OCI-LY7 (cell line): ENCODE measurements around the gene TMEM14C. TPM values are rescaled to one million over a fixed set of nuclear protein-coding genes. Genes with fewer than 3 reads are reported as not detected.

Experiments used
- BruUV-seq: library from RNA; stranded (reverse); fragments of 400-500 nt; replicated peaks from 2 replicates; lab custom pipeline; 2021; lab: Mats Ljungman, UMichigan
- CTCF ChIA-PET: fragments of 300-600 bp; sonication (Branson Sonifier 250); formaldehyde crosslinking; loops from one replicate; lab custom pipeline; 2022; ENCODE audit warnings: antibody characterized with exemption; ENCODE audit not compliant: unreplicated experiment; lab: Charles Lee
- POLR2A ChIA-PET: fragments of 300-600 bp; sonication (Branson Sonifier 250); formaldehyde crosslinking; loops from one replicate; lab custom pipeline; 2022; ENCODE audit warnings: antibody characterized with exemption; lab: Charles Lee
- DNase-seq: peaks from one replicate; pipeline ENCODE4 v3.0.0-alpha.2; 2015; ENCODE audit warnings: low spot score
- H2AFZ ChIP-seq: fragments of 200-600 bp; sonication (generic), shearing (Covaris generic); 2 replicates; pipeline ENCODE4 v1.6.1; 2014; ENCODE audit warnings: mild to moderate bottlenecking, antibody characterized with exemption, low read length, moderate library complexity
- H3K27ac ChIP-seq: fragments of 200-600 bp; sonication (generic); 2 replicates; pipeline ENCODE4 v1.5.1; 2014; ENCODE audit warnings: mixed run types, low read depth, mild to moderate bottlenecking, moderate library complexity, low read length, inconsistent platforms; ENCODE audit not compliant: poor library complexity, severe bottlenecking
- H3K36me3 ChIP-seq: fragments of 200-600 bp; sonication (generic); 2 replicates; pipeline ENCODE4 v1.6.1; 2014; ENCODE audit warnings: mild to moderate bottlenecking, antibody characterized with exemption, low read length, moderate library complexity, mixed read lengths; ENCODE audit not compliant: insufficient read depth
- H3K4me1 ChIP-seq: fragments of 200-600 bp; sonication (generic); 2 replicates; pipeline ENCODE4 v1.5.1; 2014; ENCODE audit warnings: mild to moderate bottlenecking, low read length; ENCODE audit not compliant: insufficient read depth, poor library complexity, severe bottlenecking
- H3K4me2 ChIP-seq: fragments of 200-600 bp; sonication (generic); 2 replicates; pipeline ENCODE4 v1.6.1; 2014; ENCODE audit warnings: mild to moderate bottlenecking, low read length
- H3K4me3 ChIP-seq: fragments of 200-600 bp; sonication (generic); 2 replicates; pipeline ENCODE4 v1.5.1; 2014; ENCODE audit warnings: mild to moderate bottlenecking, low read depth, low read length; ENCODE audit not compliant: poor library complexity, severe bottlenecking
- H3K79me2 ChIP-seq: fragments of 200-600 bp; sonication (generic); 2 replicates; pipeline ENCODE4 v1.6.1; 2016; ENCODE audit warnings: low read depth, mild to moderate bottlenecking, low read length, moderate library complexity, mixed read lengths; ENCODE audit not compliant: insufficient read depth
- H3K9me2 ChIP-seq: fragments of 200-600 bp; sonication (generic); 2 replicates; pipeline ENCODE4 v1.6.1; 2016; ENCODE audit warnings: mild to moderate bottlenecking, low read length, mixed read lengths; ENCODE audit not compliant: insufficient read depth
- H3K9me3 ChIP-seq: fragments of 200-600 bp; sonication (generic); 2 replicates; pipeline ENCODE4 v1.6.1; 2014; ENCODE audit warnings: mild to moderate bottlenecking, mixed run types, low read length, mixed read lengths
- H4K20me1 ChIP-seq: fragments of 200-600 bp; sonication (generic); 2 replicates; pipeline ENCODE4 v1.6.1; 2014; ENCODE audit warnings: mild to moderate bottlenecking, antibody characterized with exemption, low read length, moderate library complexity, mixed read lengths; ENCODE audit not compliant: insufficient read depth
- CTCF ChIP-seq: fragments of 200-600 bp; sonication (generic); conservative IDR thresholded peaks from 2 replicates; pipeline ENCODE4 v1.5.1; 2014; ENCODE audit warnings: mild to moderate bottlenecking, antibody characterized with exemption, low read length, moderate library complexity, mixed read lengths
- EZH2phosphoT487 ChIP-seq: fragments of 200-600 bp; sonication (generic); IDR thresholded peaks from 2 replicates; pipeline ENCODE4 v1.6.1; 2018; ENCODE audit warnings: low read depth, borderline replicate concordance, mild to moderate bottlenecking, mixed run types, antibody characterized with exemption, low read length, moderate library complexity, mixed read lengths
- intact Hi-C: fragments of 100-400 bp; cut with micrococcal nuclease; formaldehyde crosslinking; loops from one replicate; pipeline ENCODE4 v1.10.0; 2022; ENCODE audit not compliant: unreplicated experiment
- total RNA-seq, 2 experiments: library from RNA; depleted of rRNA in 1 of 2; stranded (reverse); fragments of >200 nt in 1 of 2; shearing (Covaris generic) in 1 of 2; gene quantifications; 2 replicates each; pipeline ENCODE4 v1.2.3, GENCODE V29; 2014 to 2022

Gene TMEM14C
- total RNA-seq, 2 experiments from 2014 or later, result 33.9 to 40.2 TPM

GRCh38 chr6:10687582-10687981 is 35.3 kb upstream of the TMEM14C start:
- ChIA-PET CTCF (no interaction called here), POLR2A (interaction anchor here (0.7 kb wide), 1 partner anchor 406 kb away, joined by 5 read pairs; the partner anchor contains the start of gene SMIM13)
- H3K4me1 ChIP-seq, result no peaks in the 10 kb centered on the region
- H3K9me3 ChIP-seq, result peaks cover 3% of the 10 kb centered on the region; the same call in 1 of the 2 replicates
- no peaks in the 10 kb centered on the region for H3K9me2 ChIP-seq
- H3K36me3 ChIP-seq, result peaks cover 1% of the 10 kb centered on the region; the same call in 1 of the 2 replicates
- no TSS peak for BruUV-seq
- no peak overlapping the region for H3K27ac ChIP-seq
- no peak for DNase-seq
- intact Hi-C loops, result no loop called here
- no peak overlapping the region for H2AFZ ChIP-seq
- H3K79me2 ChIP-seq, result no peaks in the 10 kb centered on the region
- H3K4me2 ChIP-seq, result no peak overlapping the region
- no peak overlapping the region for H3K4me3 ChIP-seq
- no peak for TF ChIP-seq EZH2phosphoT487
- no peak for TF ChIP-seq CTCF
- no peaks in the 10 kb centered on the region for H4K20me1 ChIP-seq

- Histone ChIP-seq H3K4me1 (peaks cover 7% of the 10 kb centered on the region), H2AFZ (no peak overlapping the region), H4K20me1 (no peaks in the 10 kb centered on the region), H3K9me3 (peaks cover 5% of the 10 kb centered on the region; the same call in 1 of the 2 replicates), H3K79me2 (peaks cover 24% of the 10 kb centered on the region), H3K36me3 (peaks cover 7% of the 10 kb centered on the region; the same call in 1 of the 2 replicates), H3K27ac (no peak overlapping the region), H3K4me3 (no peak overlapping the region), H3K9me2 (no peaks in the 10 kb centered on the region), H3K4me2 (no peak overlapping the region)
- ChIA-PET POLR2A (interaction anchor here (0.5 to 1.1 kb wide), 4 partner anchors 10 to 244 kb away, joined by 3 to 4 read pairs (median 3); no protein-coding TSS in a partner anchor), CTCF (interaction anchor here (0.6 kb wide), 1 partner anchor 146 kb away, joined by 3 read pairs; no protein-coding TSS in a partner anchor)
- no TSS peak for BruUV-seq
- intact Hi-C loops, result no loop called here
- DNase-seq, result no peak
- TF ChIP-seq EZH2phosphoT487, result no peak
- no peak for TF ChIP-seq CTCF
Measured at GRCh38 chr6:10690651-10691445, 32.0 kb upstream of the TMEM14C start.
